HG02885 (cell line): ENCODE measurements around the gene EOLA1.
"Not testable (repeated sequence)": the region's sequence is repeated elsewhere in the genome, so short reads cannot be mapped to it uniquely, and the experiment has no call there.

Experiments used
- ATAC-seq: cut with Tn5 transposase; IDR thresholded peaks from one replicate; pipeline ENCODE4 v1.9.1; 2021; ENCODE audit warnings: mild to moderate bottlenecking; ENCODE audit not compliant: unreplicated experiment, poor library complexity

EOLA1 gene

GRCh38 chrX:149512225-149512885 lies 28.5 kb upstream of the EOLA1 start:
- ATAC-seq, result peak; percentile 89

- ATAC-seq, result no peak
Measured at GRCh38 chrX:149513825-149514428, 26.9 kb upstream of the EOLA1 start.

- no peak for ATAC-seq
Measured at GRCh38 chrX:149515954-149516602, 24.7 kb upstream of the EOLA1 start.

GRCh38 chrX:149516604-149517003 lies 24.2 kb upstream of the EOLA1 start:
- no peak for ATAC-seq

GRCh38 chrX:149517308-149517707 lies 23.5 kb upstream of the EOLA1 start:
- ATAC-seq, result no peak

- no peak for ATAC-seq
Measured at GRCh38 chrX:149518236-149518635, 22.6 kb upstream of the EOLA1 start.

- not testable (repeated sequence) for ATAC-seq
Measured at GRCh38 chrX:149520636-149521277, 20.1 kb upstream of the EOLA1 start.

- ATAC-seq, result no peak
Measured at GRCh38 chrX:149521438-149521837, 19.4 kb upstream of the EOLA1 start.

GRCh38 chrX:149522916-149523315 lies 17.9 kb upstream of the EOLA1 start:
- ATAC-seq, result no peak

- ATAC-seq, result peak; percentile 91
Measured at GRCh38 chrX:149525389-149525788, 15.4 kb upstream of the EOLA1 start.

GRCh38 chrX:149525903-149526302 lies 14.9 kb upstream of the EOLA1 start:
- peak; percentile 38 for ATAC-seq

- not testable (repeated sequence) for ATAC-seq
Measured at GRCh38 chrX:149526318-149527033, 14.3 kb upstream of the EOLA1 start.

GRCh38 chrX:149527705-149528104 lies 13.1 kb upstream of the EOLA1 start:
- ATAC-seq, result peak; percentile 40

GRCh38 chrX:149528381-149528780 lies 12.4 kb upstream of the EOLA1 start:
- no peak for ATAC-seq

- ATAC-seq, result peak; percentile 67
Measured at GRCh38 chrX:149531599-149531998, 9.2 kb upstream of the EOLA1 start.

GRCh38 chrX:149532868-149533267 lies 7.9 kb upstream of the EOLA1 start:
- not testable (repeated sequence) for ATAC-seq

- not testable (repeated sequence) for ATAC-seq
Measured at GRCh38 chrX:149533999-149534398, 6.8 kb upstream of the EOLA1 start.

GRCh38 chrX:149534926-149535602 lies 5.7 kb upstream of the EOLA1 start:
- not testable (repeated sequence) for ATAC-seq

GRCh38 chrX:149537474-149537873 lies 3.3 kb upstream of the EOLA1 start:
- peak; percentile 19 for ATAC-seq
